Mammary epithelial cell (primary cell): ENCODE data around the gene GHRHR.

Source experiments
- CTCF ChIP-seq, 2 donors: IDR thresholded peaks in 1 of 2; conservative IDR thresholded peaks in 1 of 2; 2 replicates each; pipeline ENCODE4 v1.5.1; 2011 to 2012; ENCODE audit warnings: inconsistent platforms in 2 of 2, low read length in 2 of 2, mild to moderate bottlenecking in 2 of 2, control low read depth in 1 of 2, low read depth in 1 of 2; ENCODE audit not compliant: insufficient read depth in 1 of 2; ENCODE audit errors: extremely low read depth in 1 of 2
- EZH2 ChIP-seq: IDR thresholded peaks from 2 replicates; pipeline ENCODE4 v1.6.1; 2012; ENCODE audit warnings: low read length, inconsistent platforms, borderline replicate concordance

- TF ChIP-seq CTCF (conservative IDR thresholded peaks at IDR 0.05 in 1 of 2, IDR thresholded peaks at IDR 0.05 in 1 of 2; ENCODE audit: extremely low read depth in 1 of 2, insufficient read depth in 1 of 2, low read depth in 1 of 2, low read length in 2 of 2), result no peak
- no peak for TF ChIP-seq EZH2
Observed at GRCh38 chr7:30968294-30968693, 4.5 kb downstream of the GHRHR start.
